ENCODE measurements around the gene PPIL6.

PPIL6 gene

DNA sequence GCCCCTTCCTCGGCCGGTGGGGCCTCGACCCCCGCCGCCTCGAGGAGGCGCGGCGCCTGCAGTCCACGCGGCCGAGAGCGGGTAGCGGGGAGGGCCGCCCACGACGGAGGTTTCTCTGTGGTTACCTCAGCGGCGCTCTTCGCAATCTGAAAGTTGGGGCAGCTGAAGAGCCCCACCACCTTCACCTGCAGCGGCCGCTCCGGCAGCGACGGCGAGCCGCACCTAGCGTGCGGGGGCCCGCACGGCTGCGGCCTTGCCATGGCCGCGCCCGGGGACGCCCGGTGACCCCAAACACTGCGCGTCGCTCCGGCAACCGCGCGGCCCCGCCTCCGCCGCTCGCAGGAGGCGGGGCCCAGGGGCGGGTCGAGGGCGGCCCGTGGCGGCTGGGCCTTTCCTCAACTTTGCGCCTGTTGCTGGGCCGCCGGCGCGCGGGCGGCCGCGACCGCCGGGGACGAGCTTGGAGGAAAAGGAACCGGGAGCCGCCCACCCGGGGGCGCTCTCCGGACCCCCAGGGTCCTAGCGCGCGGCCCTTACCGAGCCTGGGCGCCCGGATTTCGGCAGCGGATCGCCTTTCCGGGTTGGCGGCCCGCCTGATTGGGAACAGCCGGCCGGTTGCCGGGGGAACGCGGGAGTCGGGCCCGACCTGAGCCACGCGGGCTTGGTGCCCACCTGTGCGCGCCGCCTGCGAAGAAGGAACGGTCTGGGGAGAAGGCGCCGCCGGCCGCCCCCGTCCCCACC is at the start of gene PPIL6, which contains the start of gene SMPD2:
PPIL6 (minus strand) TSS at position 298 of the 738 bp plus-strand sequence; CDS start at position 260, 38 bp downstream.
SMPD2 (plus strand) TSS at position 394 of the 738 bp plus-strand sequence. CDS start 398 bp downstream, outside the sequence.
- peak; percentile 67 to 73 for DNase-seq (ENCODE audit: low read depth in 2 of 2)

DNA sequence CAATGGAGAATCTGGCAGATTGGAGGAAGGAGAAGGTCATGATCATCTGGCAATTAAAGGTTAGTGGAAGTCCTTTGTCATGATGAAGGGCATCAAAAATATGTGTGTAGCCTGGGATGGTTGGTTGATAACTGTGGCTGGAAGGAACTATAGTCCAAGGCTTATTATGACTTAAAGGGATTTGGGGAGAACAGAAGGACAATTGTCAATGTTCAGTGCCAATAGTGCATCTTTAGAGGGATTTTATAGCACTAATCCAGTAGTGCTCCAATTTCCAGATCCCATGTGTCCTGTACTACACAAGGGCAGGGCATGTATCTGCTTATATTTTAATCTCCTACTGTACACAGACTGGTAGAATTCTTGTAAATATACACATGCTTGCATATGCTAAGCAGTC is 47.6 kb upstream of the PPIL6 start:
- DNase-seq (ENCODE audit: low read depth in 2 of 2) = no peak

DNA sequence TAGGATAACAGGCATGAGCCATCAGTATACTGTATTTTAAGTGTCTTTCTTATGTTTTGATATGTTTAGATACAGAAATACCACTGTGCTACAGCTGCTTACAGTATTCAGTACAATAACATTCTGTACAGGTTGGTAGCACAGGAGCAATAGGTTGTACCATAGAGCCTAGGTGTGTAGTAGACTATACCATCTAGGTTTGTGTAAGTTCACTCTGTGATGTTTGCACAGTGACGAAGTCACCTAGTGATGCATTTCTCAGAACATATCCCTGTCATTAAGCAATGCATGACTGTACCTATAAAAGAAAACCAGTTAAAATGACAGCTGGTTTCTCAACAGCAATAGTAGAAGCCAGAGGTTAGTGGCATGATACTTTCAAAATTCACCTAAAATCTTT is 45.6 kb upstream of the PPIL6 start:
- DNase-seq (ENCODE audit: low read depth in 2 of 2) = no peak

DNA sequence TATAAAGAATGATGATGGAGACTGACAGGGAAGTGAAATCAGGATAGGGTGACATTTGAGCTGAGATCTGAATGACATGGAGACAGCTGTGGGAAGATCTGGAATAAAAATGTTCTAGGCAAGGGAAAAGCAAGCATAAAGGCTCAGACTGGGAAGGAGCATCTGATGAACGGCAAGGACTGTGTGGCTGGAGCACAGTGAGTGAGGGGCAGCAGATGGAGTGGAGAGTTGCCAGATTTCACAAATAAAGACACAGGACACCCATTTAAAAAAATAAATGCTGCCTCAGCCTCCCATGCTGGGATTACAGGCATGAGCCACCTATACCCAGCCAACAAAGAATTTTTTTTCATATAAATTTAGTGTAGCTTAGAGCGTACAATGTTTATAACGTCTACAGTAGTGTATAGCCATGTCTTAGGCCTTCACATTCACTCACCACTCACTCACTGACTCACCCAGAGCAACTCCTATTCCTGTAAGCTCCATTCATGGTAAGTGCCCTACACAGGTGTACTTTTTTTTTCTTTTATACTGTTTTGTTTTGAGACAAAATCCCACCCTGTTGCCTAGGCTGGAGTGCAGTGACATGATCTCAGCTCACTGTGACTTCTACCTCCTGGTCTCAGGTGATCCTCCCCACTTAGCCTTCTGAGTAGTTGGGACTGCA is 45.0 kb upstream of the PPIL6 start:
- DNase-seq (ENCODE audit: low read depth in 2 of 2) = no peak

DNA sequence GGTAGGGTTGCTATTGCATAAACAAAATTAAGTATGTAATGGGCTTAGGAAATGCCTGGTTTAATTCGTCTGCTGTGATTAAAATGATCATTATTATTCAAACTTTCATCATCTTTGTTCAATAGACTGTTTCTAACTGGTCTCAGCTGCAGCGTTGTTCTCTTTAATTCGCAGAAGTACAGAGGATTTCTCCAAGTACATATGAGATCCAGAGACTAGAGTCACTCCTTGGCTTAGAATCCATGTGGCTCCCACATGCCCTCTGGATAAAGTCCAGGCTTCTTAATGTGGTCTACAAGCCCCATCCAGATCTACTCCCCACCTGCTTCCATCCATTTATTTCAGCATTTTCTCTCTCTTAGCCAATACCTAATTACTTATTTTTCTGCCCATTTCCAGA is 43.7 kb upstream of the PPIL6 start:
- DNase-seq (ENCODE audit: low read depth in 2 of 2) = no peak

DNA sequence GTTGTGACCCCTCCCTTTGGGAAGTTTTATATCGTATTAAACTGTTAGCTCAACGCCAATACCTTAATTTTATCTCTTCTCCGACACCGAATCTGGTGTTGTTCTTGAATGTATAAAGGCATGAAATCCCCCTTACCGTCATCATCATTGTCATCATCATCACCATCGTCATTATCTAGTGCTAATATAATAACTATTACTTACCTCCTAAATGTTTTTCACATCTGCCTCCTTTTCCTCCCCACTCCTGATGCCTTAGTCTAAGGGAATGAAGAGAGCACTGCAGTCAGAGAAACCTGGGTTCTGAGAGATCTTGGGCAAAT is 43.3 kb upstream of the PPIL6 start:
- DNase-seq (ENCODE audit: low read depth in 2 of 2) = no peak

DNA sequence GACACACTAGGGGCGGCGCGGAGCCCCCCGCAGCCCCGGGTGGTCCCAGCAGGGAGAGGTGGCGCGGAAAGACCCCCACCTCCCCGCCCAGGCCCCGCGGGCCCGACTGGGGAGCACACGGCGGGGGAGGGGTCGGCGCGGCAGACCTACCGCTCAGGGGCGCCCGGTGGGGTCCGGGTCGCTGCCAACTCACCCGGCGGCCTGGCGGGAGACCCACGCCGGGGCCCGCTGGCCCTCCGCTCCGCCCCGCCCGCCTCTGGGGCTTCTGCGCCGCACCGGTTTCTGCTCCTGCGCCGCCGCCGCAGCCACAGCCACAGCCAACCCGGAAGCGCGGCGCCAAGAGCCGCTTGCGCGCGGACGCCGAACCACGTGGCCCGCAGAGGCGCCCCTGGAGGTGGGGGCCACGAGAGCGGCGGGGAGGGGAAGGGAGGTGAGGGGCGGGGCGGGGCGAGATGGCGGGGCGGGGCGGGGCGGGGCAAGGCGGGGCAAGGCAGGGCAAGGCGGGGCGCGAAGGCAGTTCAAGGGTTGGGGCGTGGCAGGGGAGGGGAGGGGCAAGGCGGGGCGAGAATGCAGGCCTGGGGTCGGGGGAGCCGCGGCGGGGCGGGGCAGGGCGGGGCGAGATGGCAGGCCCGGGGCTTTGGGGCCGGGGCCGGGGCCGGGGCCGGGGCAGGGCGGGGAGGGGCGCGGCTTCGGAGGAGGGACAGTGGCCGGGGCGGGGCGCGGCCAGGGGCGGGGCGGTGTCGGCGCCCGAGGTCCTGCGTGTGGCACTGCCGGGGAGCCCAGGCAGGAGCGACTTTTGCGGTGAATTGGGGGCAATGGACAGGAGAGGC is 42.7 kb upstream of the PPIL6 start, which contains the start of gene ZBTB24:
ZBTB24 (minus strand) TSS at position 315 of the 830 bp plus-strand sequence. CDS start 1,193 bp downstream, outside the sequence.
- DNase-seq (ENCODE audit: low read depth in 2 of 2) = peak; percentile 85 to 86

DNA sequence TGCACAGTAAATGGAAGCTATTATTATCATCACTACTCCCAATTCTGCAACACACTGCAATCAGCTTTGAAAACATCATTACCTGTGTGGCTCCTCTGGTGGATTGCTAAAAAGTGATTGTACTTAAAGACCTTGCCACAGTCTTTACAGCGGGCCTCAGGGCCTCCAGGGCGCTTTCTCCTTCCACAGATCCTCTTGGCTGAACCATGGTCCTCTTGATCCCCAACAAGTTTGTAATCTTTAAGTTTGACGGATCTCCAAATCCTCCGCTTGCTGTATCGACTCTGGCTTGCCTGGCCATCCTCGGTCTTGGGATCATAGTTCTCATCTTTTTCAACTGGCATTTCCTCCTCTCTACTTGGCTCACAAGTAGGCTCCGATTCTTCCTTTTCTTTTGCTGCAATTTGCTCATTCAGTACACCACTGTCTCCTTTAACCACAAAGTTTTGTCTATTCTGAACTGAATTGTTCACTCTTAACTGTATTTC is 40.6 kb upstream of the PPIL6 start:
- no peak for DNase-seq (ENCODE audit: low read depth in 2 of 2)

DNA sequence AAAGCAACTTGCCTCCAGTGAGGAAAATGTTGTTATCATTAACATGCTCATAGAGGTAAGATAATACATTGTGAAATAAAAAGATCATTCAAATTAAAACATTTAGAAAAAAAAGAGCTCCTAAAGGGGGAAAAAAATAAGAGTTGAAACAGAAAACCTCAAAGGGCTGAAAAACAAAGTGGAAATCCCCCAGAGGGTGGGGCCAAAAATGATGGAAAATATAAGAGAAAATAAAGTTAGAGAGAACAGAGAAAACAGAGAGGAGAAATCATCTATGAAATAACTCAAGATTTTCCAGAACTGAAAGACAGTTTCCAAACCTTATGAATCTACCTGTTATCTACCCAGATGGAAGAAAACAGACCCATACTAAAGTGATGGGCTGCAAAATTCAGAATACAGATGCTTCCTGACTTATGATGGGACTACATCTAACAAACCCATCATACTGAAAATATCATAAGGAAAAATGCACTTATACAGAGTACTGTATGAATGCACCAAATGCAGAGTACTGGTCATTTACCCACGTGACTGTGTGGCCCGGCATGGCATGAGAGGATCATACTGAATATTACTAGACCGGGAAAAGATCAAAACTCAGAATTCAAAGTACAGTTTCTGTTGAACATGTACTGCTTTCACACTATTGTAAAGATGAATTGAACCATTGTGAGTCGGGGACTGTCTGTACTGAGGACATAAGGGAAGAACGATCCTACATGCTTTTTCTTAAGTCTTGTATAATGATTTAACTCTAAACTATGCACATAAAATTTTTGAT is 38.6 kb upstream of the PPIL6 start:
- no peak for DNase-seq (ENCODE audit: low read depth in 2 of 2)

DNA sequence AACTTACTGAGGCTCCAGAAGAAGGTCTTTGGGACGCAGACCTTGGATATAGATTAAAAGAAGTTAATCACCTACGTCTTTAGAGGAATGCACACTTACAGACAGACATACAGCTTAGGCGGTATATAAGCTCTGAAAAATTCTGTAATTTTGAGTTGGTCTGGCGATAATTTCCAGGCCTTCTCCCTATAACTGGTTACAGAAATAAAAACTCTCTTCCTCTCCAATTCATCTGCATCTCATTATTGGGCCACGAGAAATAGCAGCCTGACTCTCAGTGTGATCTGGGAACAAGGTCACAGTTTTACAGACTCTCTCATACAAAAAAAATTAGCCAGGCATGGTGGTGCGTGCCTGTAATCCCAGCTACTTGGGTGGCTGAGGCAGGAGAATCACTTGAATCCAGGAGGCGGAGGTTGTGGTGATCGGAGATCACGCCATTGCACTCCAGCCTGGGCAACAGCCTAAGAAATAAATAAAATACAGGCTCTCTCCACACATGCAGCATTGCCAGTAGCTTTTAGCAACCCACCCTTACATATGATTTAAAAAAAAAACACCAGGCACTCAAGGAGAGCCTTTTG is 37.9 kb upstream of the PPIL6 start:
- DNase-seq (ENCODE audit: low read depth in 2 of 2) = no peak

DNA sequence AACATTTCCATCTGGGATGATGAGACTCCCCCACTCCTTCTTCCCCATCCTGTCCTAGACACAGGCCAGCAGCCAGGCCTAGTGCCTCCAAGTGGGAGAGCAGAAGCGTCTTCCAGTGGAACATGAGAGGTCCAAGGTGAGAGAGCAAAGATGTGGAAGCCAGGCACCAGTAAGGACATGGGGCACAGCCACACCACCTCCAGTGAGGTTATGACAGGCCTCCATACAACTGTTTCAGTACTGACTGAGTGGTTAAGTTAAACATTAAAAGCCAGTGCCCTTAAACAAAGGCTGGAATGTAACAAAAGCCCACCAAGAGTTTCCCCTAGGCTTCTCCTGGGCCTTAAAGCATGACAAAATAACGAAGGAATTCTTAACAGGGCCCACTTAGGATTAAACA is 37.3 kb upstream of the PPIL6 start:
- DNase-seq (ENCODE audit: low read depth in 2 of 2) = no peak

DNA sequence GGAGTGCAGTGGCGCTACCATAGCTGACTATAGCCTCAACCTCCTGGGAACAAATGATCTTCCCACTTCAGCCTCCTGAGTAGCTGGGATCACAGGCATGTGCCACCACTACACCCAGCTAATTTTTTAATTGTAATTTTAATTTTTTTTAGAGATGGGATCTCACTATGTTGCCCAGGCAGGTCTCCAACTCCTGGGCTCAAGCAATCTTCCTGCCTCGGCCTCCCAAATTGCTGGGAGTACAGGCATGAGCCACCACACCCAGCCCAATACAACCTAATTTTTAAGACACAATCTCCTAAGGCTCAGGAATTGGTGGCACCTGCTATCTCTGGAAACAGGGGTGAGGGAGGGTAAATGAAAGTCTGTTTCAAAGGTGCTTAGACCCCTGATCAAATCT is 36.8 kb upstream of the PPIL6 start:
- DNase-seq (ENCODE audit: low read depth in 2 of 2) = no peak

DNA sequence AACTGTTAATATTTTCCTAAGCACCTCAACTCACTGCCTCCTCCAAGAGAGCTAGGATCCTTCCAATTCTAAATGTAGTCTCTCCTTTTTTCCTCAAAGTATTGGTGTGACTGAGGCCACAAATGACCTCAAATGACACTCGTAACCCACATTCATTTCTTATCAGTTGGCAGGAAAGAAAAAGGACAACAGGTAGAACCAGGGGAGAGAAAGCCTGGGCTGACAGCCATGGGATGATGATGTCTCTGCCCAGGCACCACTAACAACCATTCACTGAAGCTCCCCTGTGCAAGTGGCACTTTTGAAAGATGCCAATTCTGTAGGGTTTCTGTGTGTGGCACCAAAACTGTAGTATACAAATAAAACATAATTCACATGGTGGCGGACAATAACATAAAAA is 35.2 kb upstream of the PPIL6 start:
- no peak for DNase-seq (ENCODE audit: low read depth in 2 of 2)

DNA sequence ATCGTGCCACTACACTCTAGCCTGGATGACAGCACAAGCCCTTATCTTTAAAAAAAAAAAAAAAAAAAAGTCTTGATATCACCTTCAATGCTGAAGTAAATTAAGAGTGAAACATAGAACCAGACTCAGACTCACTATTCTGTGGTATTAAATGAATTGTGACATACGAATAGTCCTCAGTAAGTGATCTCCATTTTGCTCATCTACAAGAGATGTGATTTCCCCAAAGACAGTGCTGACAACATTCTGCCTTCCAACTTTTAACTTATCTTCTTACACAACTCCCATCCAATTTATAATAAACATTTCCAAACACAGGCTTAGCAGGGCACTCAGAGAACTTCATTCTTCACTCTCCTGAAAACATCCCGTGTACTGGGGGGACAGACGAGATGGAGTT is 34.6 kb upstream of the PPIL6 start:
- DNase-seq (ENCODE audit: low read depth in 2 of 2) = no peak

DNA sequence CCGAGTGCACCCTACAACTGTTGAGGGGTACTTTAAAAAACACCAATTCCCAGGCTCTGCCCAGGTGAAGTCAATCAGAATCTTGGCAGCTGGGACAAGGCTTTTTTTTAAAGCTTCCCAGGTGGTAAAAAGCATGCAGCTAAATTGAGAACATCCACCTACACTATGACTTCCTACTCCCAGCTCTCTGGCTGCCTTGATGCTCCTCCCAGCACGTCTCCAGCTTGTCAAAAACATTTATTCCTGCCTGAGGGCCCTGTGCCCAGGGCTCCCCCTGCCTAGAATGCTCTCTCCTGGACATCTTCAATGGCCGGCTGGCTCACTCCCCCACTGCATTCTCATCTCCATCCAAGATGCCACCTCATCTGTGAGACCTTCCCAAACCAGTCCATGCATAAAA is 32.7 kb upstream of the PPIL6 start:
- no peak for DNase-seq (ENCODE audit: low read depth in 2 of 2)

DNA sequence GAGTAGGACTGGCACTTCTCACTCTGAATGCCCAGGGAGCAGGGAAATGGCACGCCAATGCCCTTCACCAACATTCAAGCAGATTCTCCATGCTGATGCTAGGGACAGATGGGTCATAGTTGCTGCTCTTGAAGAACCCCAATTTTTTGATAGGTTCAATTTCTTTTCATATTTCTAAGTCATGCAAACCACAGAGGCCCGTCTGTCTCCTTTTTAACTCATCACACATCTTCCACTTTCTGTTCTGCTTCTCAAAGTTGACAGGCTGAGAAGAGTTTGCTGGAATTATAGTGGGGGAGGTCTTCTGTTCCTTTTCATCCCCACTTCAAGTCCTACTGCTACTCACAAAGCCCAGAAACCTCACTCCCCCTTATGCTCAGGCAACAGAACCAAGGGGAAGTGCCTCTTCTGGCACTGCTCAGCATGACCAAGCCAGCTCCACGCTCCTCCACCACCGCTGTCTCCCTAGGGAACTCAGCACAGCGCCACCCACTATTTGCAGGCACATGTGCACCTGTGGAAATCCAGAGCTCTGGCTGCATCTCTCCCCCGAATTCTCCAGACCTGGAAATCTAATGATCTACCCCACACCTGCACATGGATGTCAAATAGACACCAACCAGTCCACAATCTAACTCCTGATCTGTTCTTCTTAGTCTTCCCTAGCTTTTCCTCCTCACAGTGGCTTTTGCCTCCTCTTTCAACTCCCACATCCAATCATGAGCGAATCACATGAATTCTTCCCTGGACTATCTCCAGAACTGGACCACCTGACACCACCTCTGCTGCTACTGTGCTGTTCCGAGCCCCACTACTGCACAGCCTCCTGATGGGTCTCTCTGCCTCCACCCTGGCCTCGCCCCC is 31.9 kb upstream of the PPIL6 start:
- no peak for DNase-seq (ENCODE audit: low read depth in 2 of 2)

DNA sequence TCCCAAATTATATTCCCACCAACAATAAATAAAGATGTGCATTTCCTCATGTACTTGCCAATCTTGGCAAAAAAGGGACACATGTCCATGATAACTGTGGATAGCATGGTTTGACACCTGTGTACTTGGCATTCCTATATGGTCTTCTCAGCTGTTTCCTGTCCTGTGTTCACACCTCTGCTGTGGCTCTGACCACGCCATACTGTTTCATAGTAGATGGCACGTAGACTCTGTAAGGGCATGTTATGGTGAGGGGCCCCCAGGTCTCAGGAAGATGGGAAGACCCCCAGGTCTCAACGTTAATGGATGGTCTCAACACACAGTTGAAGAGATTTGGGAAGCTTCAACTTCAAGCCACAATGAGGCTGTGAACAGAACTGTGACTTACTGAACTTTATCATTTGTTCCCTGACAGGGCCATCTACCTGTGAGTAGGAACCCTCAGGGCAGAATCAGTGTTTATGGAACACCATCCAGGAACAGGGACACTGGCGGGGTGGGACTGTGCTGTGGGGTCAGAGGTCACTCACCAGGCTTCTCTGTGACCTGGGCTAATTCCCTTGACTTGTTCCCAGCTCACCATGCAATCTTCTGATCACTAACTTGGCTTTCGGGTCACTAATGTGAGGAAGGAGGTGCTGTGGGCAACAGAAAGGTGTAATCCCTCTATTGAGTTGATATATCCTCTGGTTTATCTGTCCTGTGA is 30.8 kb upstream of the PPIL6 start:
- DNase-seq (ENCODE audit: low read depth in 2 of 2) = no peak

DNA sequence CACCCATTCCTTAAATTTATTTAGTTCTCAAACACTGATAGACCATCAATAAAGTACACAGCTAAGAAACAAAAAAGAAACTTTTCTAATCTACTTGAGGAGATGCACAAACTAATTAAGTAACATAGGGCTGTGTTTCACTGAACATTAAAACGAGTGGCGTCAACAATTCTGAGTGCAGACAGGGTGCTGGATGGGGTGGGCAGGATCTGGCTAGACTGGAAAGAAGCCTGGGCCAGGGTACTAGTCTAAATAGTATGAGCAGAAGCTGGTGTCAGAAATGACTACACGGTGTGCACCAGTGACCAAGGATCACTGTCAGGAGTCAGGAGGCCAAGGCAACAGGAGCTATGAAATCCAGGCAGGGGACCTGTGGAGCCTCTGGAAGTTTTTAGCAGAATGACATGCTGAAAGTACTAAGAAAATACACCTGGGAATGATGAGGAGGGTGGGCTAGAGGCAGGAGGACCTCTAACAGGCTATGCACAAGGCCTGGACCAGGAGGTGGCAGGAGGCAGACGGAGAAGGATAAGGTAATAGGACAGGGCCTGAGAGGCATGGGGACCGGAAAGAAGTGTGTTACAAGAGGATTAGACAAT is 29.3 kb upstream of the PPIL6 start:
- DNase-seq (ENCODE audit: low read depth in 2 of 2) = no peak

DNA sequence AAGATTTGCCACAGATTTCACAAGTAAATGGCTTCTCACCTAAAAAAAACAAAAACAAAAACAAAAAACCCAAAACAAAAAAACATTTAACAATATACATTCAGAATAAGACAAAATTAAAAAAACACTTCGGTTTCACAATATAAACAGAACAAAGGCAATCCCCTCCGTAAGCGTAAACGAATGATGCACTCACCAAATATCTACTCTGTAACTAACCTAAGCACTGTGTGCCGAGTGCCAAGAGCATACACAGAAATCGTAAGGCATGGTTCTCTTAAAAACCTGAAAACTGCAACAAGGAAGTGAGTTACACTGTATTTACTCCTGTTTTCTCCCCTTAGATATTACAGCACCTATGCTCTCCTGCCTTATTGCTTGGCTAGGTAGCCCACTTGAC is 27.3 kb upstream of the PPIL6 start:
- no peak for DNase-seq (ENCODE audit: low read depth in 2 of 2)
